Measurements from ENCODE around the gene DISC1. TPM values are rescaled to one million over a fixed set of nuclear protein-coding genes. Genes with fewer than 3 reads are reported as not detected.

Gene DISC1
- total and polyA plus RNA-seq, 7 donors, result 1.2 to 14.1 (median 5.8) TPM

DNA sequence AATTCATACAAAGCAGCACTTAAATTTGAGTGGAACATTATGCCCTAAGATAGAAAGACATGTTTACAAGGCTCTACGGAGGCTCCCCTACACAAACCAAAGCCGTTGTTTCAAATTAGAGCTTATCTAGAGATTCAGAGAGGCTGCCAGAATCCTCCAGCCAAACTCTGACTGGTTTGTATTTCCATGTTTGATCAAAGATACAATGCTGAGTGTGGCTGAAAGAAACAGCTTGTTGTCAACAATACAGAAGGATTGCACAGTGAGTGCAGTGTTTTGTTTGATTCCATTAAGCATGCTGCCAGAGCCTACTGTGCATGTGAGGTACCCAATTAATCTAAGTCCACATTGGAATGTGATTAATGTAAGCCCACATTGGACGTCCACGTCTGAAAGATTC lies 402.7 kb downstream of the DISC1 start:
- WGBS, 2 donors, result 78 to 86% methylated on average over 4 of the region's 4 CpGs
- no peaks in the 10 kb centered on the region for H3K27me3 ChIP-seq
- no peak overlapping the region for H3K4me3 ChIP-seq
- TF ChIP-seq, protein P1, sequence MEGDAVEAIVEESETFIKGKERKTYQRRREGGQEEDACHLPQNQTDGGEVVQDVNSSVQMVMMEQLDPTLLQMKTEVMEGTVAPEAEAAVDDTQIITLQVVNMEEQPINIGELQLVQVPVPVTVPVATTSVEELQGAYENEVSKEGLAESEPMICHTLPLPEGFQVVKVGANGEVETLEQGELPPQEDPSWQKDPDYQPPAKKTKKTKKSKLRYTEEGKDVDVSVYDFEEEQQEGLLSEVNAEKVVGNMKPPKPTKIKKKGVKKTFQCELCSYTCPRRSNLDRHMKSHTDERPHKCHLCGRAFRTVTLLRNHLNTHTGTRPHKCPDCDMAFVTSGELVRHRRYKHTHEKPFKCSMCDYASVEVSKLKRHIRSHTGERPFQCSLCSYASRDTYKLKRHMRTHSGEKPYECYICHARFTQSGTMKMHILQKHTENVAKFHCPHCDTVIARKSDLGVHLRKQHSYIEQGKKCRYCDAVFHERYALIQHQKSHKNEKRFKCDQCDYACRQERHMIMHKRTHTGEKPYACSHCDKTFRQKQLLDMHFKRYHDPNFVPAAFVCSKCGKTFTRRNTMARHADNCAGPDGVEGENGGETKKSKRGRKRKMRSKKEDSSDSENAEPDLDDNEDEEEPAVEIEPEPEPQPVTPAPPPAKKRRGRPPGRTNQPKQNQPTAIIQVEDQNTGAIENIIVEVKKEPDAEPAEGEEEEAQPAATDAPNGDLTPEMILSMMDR (IDR thresholded peaks at IDR 0.05), result no peak
- TF ChIP-seq POLR2A (IDR thresholded peaks at IDR 0.05), result no peak
- no peak for TF ChIP-seq EP300 (IDR thresholded peaks at IDR 0.05)
- no peak for TF ChIP-seq POLR2AphosphoS5 (IDR thresholded peaks at IDR 0.05)
- intact Hi-C loops (cut with DNase I), result no loop called here
- no peak for DNase-seq
- no peak overlapping the region for H3K27ac ChIP-seq
- no peaks in the 10 kb centered on the region for H3K4me1 ChIP-seq
- H3K36me3 ChIP-seq, result no peaks in the 10 kb centered on the region
- no peaks in the 10 kb centered on the region for H3K9me3 ChIP-seq

DNA sequence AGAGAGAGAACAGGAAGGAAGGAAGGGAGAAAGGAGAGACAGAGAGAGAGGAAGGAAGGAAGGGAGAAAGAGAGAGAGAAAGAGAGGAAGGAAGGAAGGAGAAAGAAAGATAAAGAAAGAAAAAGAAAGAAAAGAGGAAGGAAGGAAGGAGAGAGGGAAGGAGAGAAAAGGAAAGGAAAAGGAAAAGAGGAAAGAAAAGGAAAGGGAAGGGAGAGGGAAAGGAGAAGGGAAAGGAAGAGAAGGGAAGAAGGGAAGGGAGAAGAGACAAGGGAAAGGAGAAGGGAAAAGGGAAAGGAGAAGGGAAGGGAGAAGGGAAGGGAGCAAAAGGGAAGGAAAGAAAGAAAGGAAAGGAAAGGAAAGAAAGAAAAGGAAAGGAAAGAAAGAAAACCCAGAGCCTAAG lies 404.6 kb downstream of the DISC1 start:
- TF ChIP-seq, protein P1 (IDR thresholded peaks at IDR 0.05), result no peak
- TF ChIP-seq POLR2AphosphoS5 (IDR thresholded peaks at IDR 0.05), result no peak
- no peak for TF ChIP-seq EP300 (IDR thresholded peaks at IDR 0.05)
- no peak for TF ChIP-seq POLR2A (IDR thresholded peaks at IDR 0.05)
- Histone ChIP-seq H3K4me3 (no peak overlapping the region), H3K4me1 (no peaks in the 10 kb centered on the region), H3K9me3 (no peaks in the 10 kb centered on the region), H3K27ac (no peak overlapping the region), H3K36me3 (no peaks in the 10 kb centered on the region), H3K27me3 (no peaks in the 10 kb centered on the region)
- intact Hi-C loops (cut with DNase I), result no loop called here
- no peak for DNase-seq

DNA sequence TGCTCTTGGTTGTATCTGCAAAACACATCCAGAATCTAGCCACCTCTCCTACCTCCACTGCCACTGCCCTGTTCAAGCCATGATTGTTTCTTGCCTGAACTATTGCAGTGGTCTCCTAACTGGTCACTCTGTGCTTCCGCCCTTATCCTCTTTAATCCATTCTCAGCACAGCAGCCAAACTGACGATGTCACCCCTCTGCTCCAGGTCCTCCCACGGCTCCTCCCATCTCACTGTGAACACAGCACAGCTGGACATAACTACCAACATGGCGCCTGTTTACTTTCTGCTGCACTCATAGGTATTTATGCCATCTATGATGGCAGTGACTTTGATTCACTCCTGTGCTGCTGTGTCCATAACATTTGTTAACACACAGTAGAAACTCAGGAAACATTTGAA lies 406.7 kb downstream of the DISC1 start:
- no peak overlapping the region for H3K27ac ChIP-seq
- 82 to 92% methylated on average over 4 of the region's 4 CpGs for WGBS, 2 donors
- H3K4me1 ChIP-seq, result no peaks in the 10 kb centered on the region
- TF ChIP-seq EP300 (IDR thresholded peaks at IDR 0.05) (no peak), POLR2AphosphoS5 (IDR thresholded peaks at IDR 0.05) (no peak), POLR2A (IDR thresholded peaks at IDR 0.05) (no peak)
- TF ChIP-seq, protein P1 (IDR thresholded peaks at IDR 0.05), result no peak
- H3K4me3 ChIP-seq, result no peak overlapping the region
- H3K36me3 ChIP-seq, result no peaks in the 10 kb centered on the region
- intact Hi-C loops (cut with DNase I), result no loop called here
- DNase-seq, result no peak
- no peaks in the 10 kb centered on the region for H3K27me3 ChIP-seq
- H3K9me3 ChIP-seq, result no peaks in the 10 kb centered on the region

DNA sequence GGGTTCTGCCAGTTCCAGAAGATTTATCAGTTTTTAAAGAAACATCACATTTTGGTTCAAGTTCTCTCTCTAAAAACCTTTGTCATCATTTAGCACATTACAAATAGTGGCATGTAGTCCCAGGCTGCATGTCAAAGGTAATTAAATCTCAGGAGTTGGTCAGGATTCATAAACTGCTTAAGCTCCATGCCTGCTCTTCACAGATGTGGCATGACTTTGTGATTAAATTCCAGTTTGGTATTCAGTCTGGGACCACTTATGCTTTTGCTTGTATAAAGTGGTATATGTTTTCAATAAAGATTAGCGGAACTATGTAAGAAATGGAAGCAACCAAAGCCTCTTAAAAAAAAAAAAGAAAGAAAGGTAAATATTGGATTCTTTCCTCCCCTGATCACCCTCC lies 408.0 kb downstream of the DISC1 start:
- no peaks in the 10 kb centered on the region for H3K9me3 ChIP-seq
- no peaks in the 10 kb centered on the region for H3K4me1 ChIP-seq
- H3K36me3 ChIP-seq, result no peaks in the 10 kb centered on the region
- no peak overlapping the region for H3K4me3 ChIP-seq
- H3K27ac ChIP-seq, result no peak overlapping the region
- TF ChIP-seq POLR2AphosphoS5 (IDR thresholded peaks at IDR 0.05) (no peak), POLR2A (IDR thresholded peaks at IDR 0.05) (no peak), EP300 (IDR thresholded peaks at IDR 0.05) (no peak)
- TF ChIP-seq, protein P1 (IDR thresholded peaks at IDR 0.05), result no peak
- no peak for DNase-seq
- H3K27me3 ChIP-seq, result no peaks in the 10 kb centered on the region
- intact Hi-C loops (cut with DNase I), result no loop called here
- WGBS, 2 donors, result 98 to 100% methylated on average over 1 of the region's 1 CpG

DNA sequence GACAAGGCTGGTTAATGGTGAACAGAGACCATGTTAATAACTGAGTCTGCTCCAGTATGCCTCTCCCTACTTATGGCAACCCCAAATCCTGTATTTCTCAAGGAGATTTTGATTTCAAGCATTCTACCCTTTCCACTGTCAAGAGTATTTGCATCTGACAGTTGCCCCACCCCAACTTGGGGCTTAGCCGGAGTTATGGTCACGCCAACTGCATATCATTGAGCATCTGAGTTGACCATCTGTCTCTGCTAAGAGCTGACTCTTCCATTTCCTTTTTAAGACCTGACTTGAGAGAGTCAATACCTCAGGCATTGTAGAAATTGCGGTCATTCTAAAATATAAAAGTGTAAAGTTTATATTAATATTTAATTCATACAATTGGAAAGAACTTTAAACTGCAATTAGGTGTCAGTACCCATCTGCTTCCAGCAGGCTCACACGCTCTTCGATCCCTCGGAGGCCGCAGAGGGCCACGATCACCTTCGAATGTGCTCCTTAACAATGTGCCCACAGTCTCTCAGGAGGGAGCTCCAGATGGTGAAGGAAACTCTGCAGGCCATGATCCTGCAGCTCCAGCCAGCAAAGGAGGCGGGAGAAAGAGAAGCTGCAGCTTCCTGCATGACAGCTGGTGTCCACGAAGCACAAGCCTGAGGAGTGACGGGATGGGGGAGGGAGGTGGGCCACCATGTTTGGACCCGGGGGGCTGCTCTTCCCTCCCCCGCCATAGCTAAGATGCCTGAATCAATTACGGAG lies 409.8 kb downstream of the DISC1 start:
- Histone ChIP-seq H3K4me3 (no peak overlapping the region), H3K9me3 (no peaks in the 10 kb centered on the region), H3K27me3 (no peaks in the 10 kb centered on the region), H3K27ac (no peak overlapping the region), H3K36me3 (no peaks in the 10 kb centered on the region), H3K4me1 (no peaks in the 10 kb centered on the region)
- no peak for TF ChIP-seq POLR2A (IDR thresholded peaks at IDR 0.05)
- TF ChIP-seq EP300 (IDR thresholded peaks at IDR 0.05), result no peak
- TF ChIP-seq, protein P1 (IDR thresholded peaks at IDR 0.05), result no peak
- no peak for TF ChIP-seq POLR2AphosphoS5 (IDR thresholded peaks at IDR 0.05)
- no peak for DNase-seq
- WGBS, 2 donors, result 92 to 94% methylated on average over 15 of the region's 15 CpGs
- intact Hi-C loops (cut with DNase I), result no loop called here
